ENCODE results near the gene CDC6.

CDC6 gene

DNA sequence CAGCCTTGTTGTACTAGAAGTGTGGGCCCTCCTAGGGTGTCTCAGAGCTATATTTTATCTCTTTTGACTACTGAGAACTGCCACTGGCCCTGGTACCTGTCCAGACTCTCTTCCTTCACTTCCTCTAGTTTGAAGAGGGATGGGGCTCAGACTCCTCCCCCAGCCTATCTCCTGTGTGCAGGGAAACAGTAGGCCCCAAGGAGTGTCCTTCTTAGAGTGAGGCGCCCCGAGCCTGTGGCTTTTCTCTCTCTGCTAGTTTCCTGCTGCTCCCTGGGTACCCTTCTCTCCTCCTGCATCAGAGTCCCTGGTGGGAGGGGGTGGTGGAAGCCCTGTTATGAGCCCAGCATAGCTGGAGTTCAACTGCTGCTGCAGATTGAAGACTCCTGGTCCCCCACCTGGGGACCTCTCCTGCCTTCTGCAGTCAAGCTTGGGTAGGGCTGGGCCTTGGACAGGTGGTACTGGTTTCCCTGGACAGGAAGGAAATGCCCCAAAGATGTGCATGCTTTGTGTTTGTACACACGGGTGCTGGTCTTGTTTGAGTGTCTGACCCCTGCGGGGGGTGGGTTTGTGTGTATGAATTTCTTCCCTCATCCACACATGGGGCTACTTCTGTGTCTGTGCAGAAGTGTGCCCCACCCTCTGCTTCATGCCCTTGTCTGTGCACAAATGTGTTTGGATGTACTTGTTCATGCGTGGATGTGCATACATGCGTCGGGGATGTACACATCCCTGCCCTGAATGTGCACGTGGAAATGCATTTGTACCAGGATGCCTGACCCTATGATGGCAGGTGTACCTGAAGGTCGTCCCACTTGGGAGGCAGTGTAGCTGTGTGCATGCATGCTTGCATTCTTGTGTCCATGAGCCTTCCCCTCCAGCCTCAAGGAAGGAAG is 28.2 kb downstream of the CDC6 start:
- H3F3A ChIP-seq (ENCODE audit: low read depth): peaks cover 5% of the 10 kb centered on the region; the same call in 1 of the 2 replicates
- peaks cover 38% of the 10 kb centered on the region for H3K79me2 ChIP-seq (ENCODE audit: insufficient read depth, low read length)
- no peaks in the 10 kb centered on the region for H3K9me3 ChIP-seq (ENCODE audit: insufficient read depth, low read depth, low read length)
- H3K4me1 ChIP-seq (ENCODE audit: insufficient read depth, low read length, poor library complexity, severe bottlenecking): peaks cover 88% of the 10 kb centered on the region
- H3K4me2 ChIP-seq (ENCODE audit: low read depth, low read length, poor library complexity, severe bottlenecking): peak overlapping the region; percentile 78
- H3K36me3 ChIP-seq (ENCODE audit: insufficient read depth, low read length): no peaks in the 10 kb centered on the region
- no peaks in the 10 kb centered on the region for H3K9me2 ChIP-seq (replicated peaks; ENCODE audit: low read depth, low read length)
- H2AFZ ChIP-seq (ENCODE audit: low read length): no peak overlapping the region
- peak overlapping the region; percentile 54 for H3K9ac ChIP-seq (ENCODE audit: low read depth, low read length, poor library complexity, severe bottlenecking)
- no peaks in the 10 kb centered on the region for H3K27me3 ChIP-seq (ENCODE audit: insufficient read depth, low read length, poor library complexity, severe bottlenecking)
- peak overlapping the region; percentile 51 for H3K4me3 ChIP-seq (ENCODE audit: low read length, poor library complexity, severe bottlenecking)
- TF ChIP-seq, protein P1, sequence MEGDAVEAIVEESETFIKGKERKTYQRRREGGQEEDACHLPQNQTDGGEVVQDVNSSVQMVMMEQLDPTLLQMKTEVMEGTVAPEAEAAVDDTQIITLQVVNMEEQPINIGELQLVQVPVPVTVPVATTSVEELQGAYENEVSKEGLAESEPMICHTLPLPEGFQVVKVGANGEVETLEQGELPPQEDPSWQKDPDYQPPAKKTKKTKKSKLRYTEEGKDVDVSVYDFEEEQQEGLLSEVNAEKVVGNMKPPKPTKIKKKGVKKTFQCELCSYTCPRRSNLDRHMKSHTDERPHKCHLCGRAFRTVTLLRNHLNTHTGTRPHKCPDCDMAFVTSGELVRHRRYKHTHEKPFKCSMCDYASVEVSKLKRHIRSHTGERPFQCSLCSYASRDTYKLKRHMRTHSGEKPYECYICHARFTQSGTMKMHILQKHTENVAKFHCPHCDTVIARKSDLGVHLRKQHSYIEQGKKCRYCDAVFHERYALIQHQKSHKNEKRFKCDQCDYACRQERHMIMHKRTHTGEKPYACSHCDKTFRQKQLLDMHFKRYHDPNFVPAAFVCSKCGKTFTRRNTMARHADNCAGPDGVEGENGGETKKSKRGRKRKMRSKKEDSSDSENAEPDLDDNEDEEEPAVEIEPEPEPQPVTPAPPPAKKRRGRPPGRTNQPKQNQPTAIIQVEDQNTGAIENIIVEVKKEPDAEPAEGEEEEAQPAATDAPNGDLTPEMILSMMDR (conservative IDR thresholded peaks at IDR 0.05; ENCODE audit: low read length): no peak
- TF ChIP-seq EZH2phosphoT487 (IDR thresholded peaks at IDR 0.05; ENCODE audit: borderline replicate concordance): no peak
- peaks cover 12% of the 10 kb centered on the region for H4K20me1 ChIP-seq (ENCODE audit: insufficient read depth, low read length, poor library complexity, severe bottlenecking)

DNA sequence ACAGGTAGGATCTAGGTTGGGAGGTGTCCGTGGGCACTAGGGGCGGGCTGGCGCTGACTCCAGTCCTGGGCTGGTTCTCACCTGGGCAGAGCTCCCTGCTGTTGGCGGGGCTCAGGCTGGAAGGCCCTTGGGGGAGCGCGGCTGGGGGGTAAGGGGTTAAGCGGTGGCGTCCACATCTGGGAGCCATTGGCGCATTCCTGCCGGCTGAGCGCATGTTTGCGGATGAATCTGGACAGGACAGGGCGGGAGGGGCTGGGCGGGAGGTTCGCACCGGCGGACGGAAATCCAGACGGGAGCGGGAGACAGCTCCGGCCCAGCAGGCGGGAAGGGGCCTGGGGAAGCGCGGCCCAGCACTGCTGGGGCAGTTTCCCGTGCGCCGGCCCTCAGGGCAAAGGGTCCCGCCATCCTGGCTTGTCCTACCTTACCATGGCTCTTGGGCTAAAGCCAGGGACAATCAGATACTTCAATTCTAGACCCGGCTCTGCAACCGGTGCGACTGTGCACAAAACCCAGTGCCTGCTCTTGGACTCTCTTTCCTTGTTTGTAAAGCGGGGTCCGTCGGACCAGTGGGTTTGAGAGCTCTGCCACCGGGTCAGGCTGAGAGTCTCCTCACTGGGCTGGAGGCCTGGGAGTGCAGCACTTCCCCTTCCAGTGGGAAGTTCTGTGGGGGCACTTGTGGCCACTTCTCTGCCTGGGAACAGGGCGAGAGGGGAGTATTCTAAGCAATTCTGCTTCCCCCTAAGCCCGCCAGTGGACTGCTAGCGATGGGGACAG is 29.1 kb downstream of the CDC6 start:
- Histone ChIP-seq H3K9ac (ENCODE audit: low read depth, low read length, poor library complexity, severe bottlenecking) (peak overlapping the region; percentile 54), H3K4me2 (ENCODE audit: low read depth, low read length, poor library complexity, severe bottlenecking) (peak overlapping the region; percentile 97), H3K36me3 (ENCODE audit: insufficient read depth, low read length) (no peaks in the 10 kb centered on the region), H3K9me3 (ENCODE audit: insufficient read depth, low read depth, low read length) (no peaks in the 10 kb centered on the region), H3K9me2 (replicated peaks; ENCODE audit: low read depth, low read length) (no peaks in the 10 kb centered on the region), H3F3A (ENCODE audit: low read depth) (peaks cover 5% of the 10 kb centered on the region; the same call in 1 of the 2 replicates), H3K4me3 (ENCODE audit: low read length, poor library complexity, severe bottlenecking) (peak overlapping the region; percentile 95), H4K20me1 (ENCODE audit: insufficient read depth, low read length, poor library complexity, severe bottlenecking) (peaks cover 12% of the 10 kb centered on the region), H3K79me2 (ENCODE audit: insufficient read depth, low read length) (peaks cover 46% of the 10 kb centered on the region), H2AFZ (ENCODE audit: low read length) (no peak overlapping the region), H3K27me3 (ENCODE audit: insufficient read depth, low read length, poor library complexity, severe bottlenecking) (no peaks in the 10 kb centered on the region), H3K4me1 (ENCODE audit: insufficient read depth, low read length, poor library complexity, severe bottlenecking) (peaks cover 88% of the 10 kb centered on the region)
- TF ChIP-seq, protein P1 (conservative IDR thresholded peaks at IDR 0.05; ENCODE audit: low read length): no peak
- no peak for TF ChIP-seq EZH2phosphoT487 (IDR thresholded peaks at IDR 0.05; ENCODE audit: borderline replicate concordance)

DNA sequence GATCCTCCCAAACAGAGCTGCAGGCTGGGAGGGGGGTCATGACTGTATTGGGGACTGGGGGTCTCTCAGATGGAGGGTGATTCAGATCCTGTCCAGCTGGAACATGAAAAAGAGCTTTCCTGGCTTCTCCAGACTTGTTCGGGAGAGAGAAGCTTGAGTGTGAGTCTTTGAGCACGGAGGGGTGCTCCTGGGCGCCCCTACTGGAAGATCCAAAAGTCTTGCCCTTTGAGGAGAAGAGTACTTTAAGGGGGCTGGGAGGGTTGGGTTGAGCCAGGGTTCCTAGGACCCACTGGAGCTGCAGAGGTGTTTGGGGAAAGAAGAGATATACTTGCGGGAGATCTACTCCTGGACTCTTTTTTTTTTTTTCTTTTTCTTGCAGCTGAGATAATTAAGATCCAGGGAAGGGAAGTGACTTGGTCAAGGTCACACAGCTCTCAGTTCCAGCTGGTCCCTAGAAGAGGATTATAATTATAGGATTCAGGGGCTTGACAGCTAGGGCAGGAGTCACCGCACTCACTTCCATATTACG is 29.7 kb downstream of the CDC6 start:
- Histone ChIP-seq H2AFZ (ENCODE audit: low read length) (no peak overlapping the region), H3K27me3 (ENCODE audit: insufficient read depth, low read length, poor library complexity, severe bottlenecking) (no peaks in the 10 kb centered on the region), H3K9me2 (replicated peaks; ENCODE audit: low read depth, low read length) (no peaks in the 10 kb centered on the region), H4K20me1 (ENCODE audit: insufficient read depth, low read length, poor library complexity, severe bottlenecking) (peaks cover 12% of the 10 kb centered on the region), H3K4me2 (ENCODE audit: low read depth, low read length, poor library complexity, severe bottlenecking) (peak overlapping the region; percentile 97), H3K4me1 (ENCODE audit: insufficient read depth, low read length, poor library complexity, severe bottlenecking) (peaks cover 86% of the 10 kb centered on the region), H3K9ac (ENCODE audit: low read depth, low read length, poor library complexity, severe bottlenecking) (peak overlapping the region; percentile 82), H3F3A (ENCODE audit: low read depth) (peaks cover 5% of the 10 kb centered on the region; the same call in 1 of the 2 replicates), H3K4me3 (ENCODE audit: low read length, poor library complexity, severe bottlenecking) (peak overlapping the region; percentile 95), H3K9me3 (ENCODE audit: insufficient read depth, low read depth, low read length) (no peaks in the 10 kb centered on the region), H3K36me3 (ENCODE audit: insufficient read depth, low read length) (no peaks in the 10 kb centered on the region), H3K79me2 (ENCODE audit: insufficient read depth, low read length) (peaks cover 51% of the 10 kb centered on the region)
- TF ChIP-seq, protein P1 (conservative IDR thresholded peaks at IDR 0.05; ENCODE audit: low read length): peak; percentile 65
- no peak for TF ChIP-seq EZH2phosphoT487 (IDR thresholded peaks at IDR 0.05; ENCODE audit: borderline replicate concordance)
